DOHH2 (cell line): ENCODE measurements around the gene TRPM1.

Experiments used
- H3F3A ChIP-seq: fragments of 200-600 bp; sonication (generic), shearing (Covaris generic); 2 replicates; pipeline ENCODE4 v1.6.0; 2016; ENCODE audit warnings: antibody characterized with exemption, mild to moderate bottlenecking; ENCODE audit not compliant: control insufficient read depth, insufficient read depth
- H3K27ac ChIP-seq: fragments of 200-600 bp; sonication (generic); 2 replicates; pipeline ENCODE4 v1.5.1; 2014; ENCODE audit warnings: low read depth, mild to moderate bottlenecking, low read length, moderate library complexity
- H3K27me3 ChIP-seq: fragments of 200-600 bp; sonication (generic); 2 replicates; pipeline ENCODE4 v1.6.1; 2014; ENCODE audit warnings: mild to moderate bottlenecking, low read length, mixed read lengths; ENCODE audit not compliant: control insufficient read depth
- H3K36me3 ChIP-seq: fragments of 200-600 bp; sonication (generic); 2 replicates; pipeline ENCODE4 v1.6.1; 2014; ENCODE audit warnings: mild to moderate bottlenecking, low read length, moderate library complexity, mixed read lengths; ENCODE audit not compliant: control insufficient read depth
- H3K4me1 ChIP-seq: fragments of 200-600 bp; sonication (generic); 2 replicates; pipeline ENCODE4 v1.6.1; 2014; ENCODE audit warnings: mild to moderate bottlenecking, low read length, mixed read lengths; ENCODE audit not compliant: control insufficient read depth
- H3K4me2 ChIP-seq: fragments of 200-600 bp; sonication (generic); 2 replicates; pipeline ENCODE4 v1.6.0; 2014; ENCODE audit warnings: mild to moderate bottlenecking, low read length, moderate library complexity
- H3K4me3 ChIP-seq: fragments of 200-600 bp; sonication (generic); 2 replicates; pipeline ENCODE4 v1.5.1; 2014; ENCODE audit warnings: mild to moderate bottlenecking, low read length, mixed read lengths
- H3K79me2 ChIP-seq: fragments of 200-600 bp; sonication (generic); 2 replicates; pipeline ENCODE4 v1.6.1; 2014; ENCODE audit warnings: mild to moderate bottlenecking, low read length, mixed read lengths; ENCODE audit not compliant: control insufficient read depth
- H3K9me2 ChIP-seq: fragments of 200-600 bp; sonication (generic); replicated peaks from 2 replicates; pipeline ENCODE4 v1.6.1; 2014; ENCODE audit warnings: mild to moderate bottlenecking, low read length, mixed read lengths; ENCODE audit not compliant: control insufficient read depth
- H3K9me3 ChIP-seq: fragments of 200-600 bp; sonication (generic); 2 replicates; pipeline ENCODE4 v1.6.1; 2014; ENCODE audit warnings: antibody characterized with exemption, low read length, mixed read lengths; ENCODE audit not compliant: control insufficient read depth, insufficient read depth
- H4K20me1 ChIP-seq: fragments of 200-600 bp; sonication (generic); 2 replicates; pipeline ENCODE4 v1.6.0; 2014; ENCODE audit warnings: low read depth, mild to moderate bottlenecking, antibody characterized with exemption, low read length, moderate library complexity; ENCODE audit not compliant: control insufficient read depth, insufficient read depth
- CTCF ChIP-seq: fragments of 200-600 bp; sonication (generic); IDR thresholded peaks from one replicate; pipeline ENCODE4 v1.5.1; 2014; ENCODE audit warnings: antibody characterized with exemption, mild to moderate bottlenecking, low read depth, low read length; ENCODE audit not compliant: poor library complexity, severe bottlenecking
- EZH2phosphoT487 ChIP-seq: fragments of 200-600 bp; sonication (generic); IDR thresholded peaks from 2 replicates; pipeline ENCODE4 v1.6.1; 2017; ENCODE audit warnings: borderline replicate concordance, mild to moderate bottlenecking, antibody characterized with exemption, low read length, moderate library complexity, mixed read lengths

The TRPM1 gene

GRCh38 chr15:31129769-31130303, 28.3 kb upstream of the TRPM1 start:
- Histone ChIP-seq H3K9me2 (no peaks in the 10 kb centered on the region), H3K4me2 (no peak overlapping the region)

GRCh38 chr15:31128919-31129768, 27.6 kb upstream of the TRPM1 start:
- Histone ChIP-seq H4K20me1 (no peaks in the 10 kb centered on the region), H3K4me2 (no peak overlapping the region), H3K4me3 (no peak overlapping the region), H3K27ac (no peak overlapping the region), H3K9me2 (no peaks in the 10 kb centered on the region), H3K36me3 (no peaks in the 10 kb centered on the region), H3K79me2 (no peaks in the 10 kb centered on the region), H3K4me1 (no peaks in the 10 kb centered on the region), H3K27me3 (peaks cover 9% of the 10 kb centered on the region), H3F3A (no peaks in the 10 kb centered on the region), H3K9me3 (no peaks in the 10 kb centered on the region)
- peak; percentile 98 for TF ChIP-seq CTCF
- no peak for TF ChIP-seq EZH2phosphoT487

More at GRCh38 chr15:31129769-31130303, 28.3 kb upstream of the TRPM1 start:
- no peaks in the 10 kb centered on the region for H3K79me2 ChIP-seq
- no peaks in the 10 kb centered on the region for H3K4me1 ChIP-seq
- no peaks in the 10 kb centered on the region for H4K20me1 ChIP-seq
- no peak overlapping the region for H3K4me3 ChIP-seq
- H3K9me3 ChIP-seq: no peaks in the 10 kb centered on the region
- peaks cover 9% of the 10 kb centered on the region for H3K27me3 ChIP-seq
- H3K36me3 ChIP-seq: no peaks in the 10 kb centered on the region
- TF ChIP-seq CTCF (no peak), EZH2phosphoT487 (no peak)
- H3F3A ChIP-seq: no peaks in the 10 kb centered on the region
- no peak overlapping the region for H3K27ac ChIP-seq

- no peaks in the 10 kb centered on the region for H3K9me3 ChIP-seq
- no peak overlapping the region for H3K4me3 ChIP-seq
- no peaks in the 10 kb centered on the region for H3K9me2 ChIP-seq
- peaks cover 9% of the 10 kb centered on the region for H3K27me3 ChIP-seq
- H3K79me2 ChIP-seq: no peaks in the 10 kb centered on the region
- H3K36me3 ChIP-seq: no peaks in the 10 kb centered on the region
- no peak overlapping the region for H3K27ac ChIP-seq
- H3K4me2 ChIP-seq: no peak overlapping the region
- no peaks in the 10 kb centered on the region for H4K20me1 ChIP-seq
- no peaks in the 10 kb centered on the region for H3F3A ChIP-seq
- TF ChIP-seq EZH2phosphoT487 (no peak), CTCF (no peak)
- no peaks in the 10 kb centered on the region for H3K4me1 ChIP-seq
Observed at GRCh38 chr15:31128477-31128876, 27.0 kb upstream of the TRPM1 start.
